HG03342 (cell line): Measurements from ENCODE around the gene UST.
"Not testable (repeated sequence)": the region's sequence is repeated elsewhere in the genome, so short reads cannot be mapped to it uniquely, and the experiment has no call there.

Experiments used
- ATAC-seq: cut with Tn5 transposase; IDR thresholded peaks from one replicate; pipeline ENCODE4 v1.9.1; 2021; ENCODE audit warnings: mild to moderate bottlenecking, moderate library complexity; ENCODE audit not compliant: unreplicated experiment

The UST gene

GRCh38 chr6:148764259-148765020 is 17.6 kb downstream of the UST start:
- not testable (repeated sequence) for ATAC-seq

DNA sequence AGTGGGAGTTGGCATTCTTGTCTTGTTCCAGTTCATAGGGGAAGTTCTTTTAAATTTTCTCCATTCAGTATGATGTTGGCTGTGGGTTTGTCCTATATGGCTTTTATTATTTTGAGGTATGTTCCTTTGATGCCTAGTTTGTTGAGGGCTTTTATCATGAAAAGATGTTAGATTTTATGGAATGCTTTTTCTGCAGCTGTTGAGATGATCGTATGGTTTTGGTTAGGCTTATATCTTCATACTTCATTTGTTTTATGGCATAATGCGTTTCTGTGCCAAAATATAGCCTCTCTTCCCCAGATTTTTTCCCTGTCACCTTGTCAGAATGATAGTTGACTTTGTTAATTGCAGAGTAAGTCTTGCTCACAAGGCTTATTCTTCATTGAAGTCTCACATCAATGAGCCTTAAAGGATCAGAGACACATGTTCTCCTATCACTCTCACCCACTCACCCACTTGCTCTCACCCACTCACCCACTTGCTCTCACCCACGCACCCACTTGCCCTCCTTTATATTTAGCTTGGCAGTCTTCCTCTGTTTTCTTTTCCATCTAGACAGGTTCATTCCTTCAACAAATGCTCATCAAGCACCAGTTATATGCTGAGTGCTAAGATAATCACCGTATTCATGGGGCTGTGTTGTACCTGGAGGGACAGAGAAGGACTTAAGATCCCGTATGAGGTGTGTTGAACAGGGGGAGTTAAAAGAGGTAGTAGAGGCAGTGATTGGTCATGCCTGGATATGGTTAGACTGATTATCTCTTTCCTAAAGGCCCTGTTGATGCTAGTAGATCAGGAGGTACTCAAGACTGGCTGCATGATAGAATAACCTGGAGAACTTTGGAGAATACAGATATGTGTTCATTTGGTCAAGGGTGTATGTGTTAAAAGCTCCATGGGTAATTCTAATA is 19.3 kb downstream of the UST start:
- ATAC-seq = no peak

DNA sequence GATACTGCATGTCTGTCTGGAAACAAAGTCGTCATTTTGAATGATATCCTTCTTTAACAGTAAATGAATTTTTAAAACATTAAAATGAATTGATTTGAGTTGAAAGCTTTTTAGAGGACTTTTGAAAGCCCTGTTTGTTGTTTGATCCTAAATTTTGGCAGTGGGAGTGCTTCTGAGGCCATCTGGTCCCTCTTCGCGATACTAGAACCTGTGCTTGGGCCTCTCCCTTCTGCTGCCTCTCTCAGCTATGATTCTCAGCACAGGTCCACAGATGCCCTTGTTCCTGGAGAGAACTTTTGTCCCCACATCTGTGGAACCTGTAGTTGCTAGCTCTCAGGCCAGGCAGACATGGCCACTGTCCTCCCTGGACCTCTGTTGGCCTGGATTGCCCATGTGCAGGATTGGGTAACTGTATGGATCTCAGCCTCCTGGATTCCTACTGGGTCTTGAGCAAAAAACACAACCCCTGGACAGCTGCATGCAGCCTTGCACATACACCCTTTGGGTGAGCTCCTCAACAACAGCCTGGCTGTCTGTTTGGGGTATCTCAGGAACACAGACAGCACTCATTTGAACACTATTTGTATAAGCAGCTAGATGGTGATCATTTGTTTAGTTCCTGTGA is 21.9 kb downstream of the UST start:
- ATAC-seq = no peak

GRCh38 chr6:148769304-148769968 is 22.6 kb downstream of the UST start:
- no peak for ATAC-seq

DNA sequence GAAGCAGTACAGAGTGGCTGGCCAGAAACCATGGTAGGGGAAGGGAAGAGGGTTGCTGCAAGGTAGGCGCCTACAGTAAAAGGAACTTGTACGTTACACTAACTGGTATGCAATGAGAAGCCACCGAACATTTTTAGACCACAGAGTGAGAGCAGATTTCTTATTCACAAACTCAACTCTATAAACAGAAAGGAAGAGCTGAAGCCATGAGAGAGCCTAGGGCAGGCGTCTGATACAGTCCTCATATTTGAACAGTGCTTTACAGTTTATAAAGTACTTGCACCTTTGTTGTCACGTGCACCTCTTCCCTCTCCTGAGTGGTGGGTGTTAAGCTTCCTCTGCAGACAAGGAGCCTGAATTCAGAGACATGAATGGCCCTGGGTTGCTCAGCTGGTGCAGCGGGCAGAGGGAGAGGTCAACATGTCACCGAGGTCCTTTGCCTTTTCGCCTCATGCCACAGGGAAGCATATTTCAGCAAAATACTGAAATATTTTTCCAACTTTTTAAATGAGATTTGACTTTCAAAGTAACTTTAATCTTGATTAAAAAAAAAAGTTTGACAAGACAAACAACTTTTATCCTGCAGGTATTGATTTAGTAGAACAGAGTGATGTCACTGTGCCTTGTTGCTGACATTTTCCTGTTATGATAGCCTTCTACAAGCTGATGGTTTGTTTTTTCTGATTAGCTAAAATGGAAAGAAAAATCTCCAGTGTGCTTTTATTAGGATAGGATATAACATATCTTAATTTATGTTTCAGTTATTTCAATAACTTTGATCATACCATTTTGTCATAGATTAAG is 23.8 kb downstream of the UST start:
- ATAC-seq = no peak

- no peak for ATAC-seq
Measured at GRCh38 chr6:148771212-148771601, 24.4 kb downstream of the UST start.

DNA sequence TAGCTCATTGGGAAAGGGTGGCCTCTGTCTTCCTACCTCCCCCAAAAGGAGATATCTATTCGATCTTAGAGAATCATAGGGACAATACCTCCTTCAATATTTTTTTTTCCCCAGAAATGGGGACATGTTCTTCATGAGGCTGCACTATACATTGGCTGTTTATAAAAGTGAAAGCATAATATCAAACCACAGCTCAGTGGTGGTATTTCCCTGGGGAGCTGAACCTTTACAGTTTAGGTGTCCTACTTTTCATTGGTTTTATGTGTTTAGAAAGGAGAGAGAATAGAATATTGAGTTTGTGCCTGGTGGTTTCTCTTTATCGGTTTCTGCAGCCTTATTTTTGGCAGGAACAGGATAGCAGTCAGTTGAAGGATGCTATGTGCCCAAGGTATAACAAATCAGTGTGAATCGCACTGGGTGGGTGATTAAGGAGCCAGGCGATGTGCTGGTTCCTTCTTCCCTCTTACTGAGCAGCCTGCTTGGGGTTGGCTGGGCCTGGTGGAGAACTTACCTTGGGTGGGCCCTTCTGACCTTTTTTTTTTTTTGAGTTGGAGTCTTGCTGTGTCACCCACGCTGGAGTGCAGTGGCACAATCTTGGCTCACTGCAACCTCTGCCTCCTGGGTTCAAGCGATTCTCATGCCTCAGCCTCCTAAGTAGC is 25.2 kb downstream of the UST start:
- no peak for ATAC-seq

DNA sequence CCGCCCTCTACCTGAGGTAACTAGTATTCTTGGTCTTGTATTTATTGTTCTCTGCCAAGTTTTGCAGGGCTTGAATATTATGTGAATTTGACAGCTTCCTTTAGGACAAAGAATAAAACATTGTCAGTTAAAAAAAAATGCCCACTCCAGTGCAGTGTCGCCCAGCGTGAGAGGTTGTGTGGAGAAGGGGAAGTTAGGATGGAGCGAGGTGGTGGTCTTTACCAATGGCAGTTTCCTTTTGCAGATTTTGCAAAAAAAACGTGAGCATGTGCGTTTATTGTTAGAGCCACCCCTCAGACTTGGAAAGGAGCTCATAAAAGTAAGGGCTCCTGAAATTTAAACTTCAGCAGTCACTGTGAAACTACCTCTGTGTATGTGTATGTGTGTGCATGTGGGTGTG is 28.3 kb downstream of the UST start:
- no peak for ATAC-seq

- no peak for ATAC-seq
Measured at GRCh38 chr6:148776321-148777308, 29.8 kb downstream of the UST start.

DNA sequence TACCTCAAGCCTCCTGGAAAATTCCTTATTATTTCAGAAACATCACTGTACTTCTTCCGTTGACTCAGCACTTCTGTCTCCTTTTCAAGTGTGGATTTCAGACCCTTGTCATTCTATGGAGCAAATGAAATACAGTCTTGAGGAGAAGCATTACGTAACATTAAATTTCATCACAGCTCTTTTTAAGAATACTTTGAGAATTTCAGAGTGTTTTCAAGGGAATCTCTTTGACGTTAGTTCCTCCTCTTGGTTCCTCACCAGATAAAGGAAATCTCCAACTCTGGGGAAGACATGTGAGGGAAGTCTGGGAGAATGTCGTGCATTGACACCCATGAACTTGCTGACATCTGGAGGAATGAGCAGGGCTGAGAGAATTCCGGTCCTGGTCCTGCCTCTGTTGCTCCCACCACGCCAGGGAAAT is 32.3 kb downstream of the UST start:
- no peak for ATAC-seq

GRCh38 chr6:148780423-148780822 is 33.6 kb downstream of the UST start:
- not testable (repeated sequence) for ATAC-seq

DNA sequence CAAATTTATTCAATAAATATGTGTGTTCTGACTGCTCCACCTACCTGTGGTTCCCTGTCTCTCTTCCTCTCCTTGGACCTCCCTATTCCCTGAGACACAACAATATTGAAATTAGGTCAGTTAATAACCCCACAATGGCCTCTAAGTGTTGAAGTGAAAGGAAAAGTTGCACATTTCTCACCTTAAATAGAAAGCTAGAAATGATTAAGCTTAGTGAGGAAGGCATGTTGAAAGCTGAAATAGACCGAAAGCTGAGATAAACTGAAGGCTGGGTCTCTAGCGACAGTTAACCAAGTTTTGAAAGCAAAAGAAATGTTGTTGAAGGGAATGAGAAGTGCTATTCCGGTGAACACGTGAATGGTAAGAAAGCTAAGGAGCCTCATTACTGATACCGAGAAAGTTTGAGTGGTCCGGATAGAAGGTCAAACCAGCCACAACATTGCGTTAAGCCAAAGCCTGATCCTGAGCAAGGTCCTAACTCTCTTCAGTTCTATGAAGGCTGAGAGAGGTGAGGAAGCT is 34.1 kb downstream of the UST start:
- ATAC-seq = peak; percentile 92

DNA sequence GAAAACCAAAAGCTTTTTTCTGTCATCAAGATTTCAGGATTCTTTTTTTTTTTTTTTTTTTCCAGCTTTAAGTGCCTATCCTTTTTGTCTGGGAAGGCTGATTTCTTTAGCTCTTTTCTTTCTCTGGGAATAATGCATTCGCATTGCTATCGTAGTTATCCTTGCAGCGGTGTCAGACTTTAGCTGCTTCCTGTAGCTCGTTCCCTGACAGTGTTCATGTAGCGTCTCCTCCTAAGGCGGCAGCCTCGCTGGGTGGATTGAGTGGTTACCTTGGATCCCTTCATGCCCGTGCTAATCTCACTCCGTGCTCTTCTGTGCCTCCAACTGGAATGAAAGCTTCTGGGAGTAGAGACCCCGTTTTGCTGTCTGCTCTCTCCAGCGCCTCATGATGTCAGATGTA is 43.1 kb downstream of the UST start:
- ATAC-seq = no peak

DNA sequence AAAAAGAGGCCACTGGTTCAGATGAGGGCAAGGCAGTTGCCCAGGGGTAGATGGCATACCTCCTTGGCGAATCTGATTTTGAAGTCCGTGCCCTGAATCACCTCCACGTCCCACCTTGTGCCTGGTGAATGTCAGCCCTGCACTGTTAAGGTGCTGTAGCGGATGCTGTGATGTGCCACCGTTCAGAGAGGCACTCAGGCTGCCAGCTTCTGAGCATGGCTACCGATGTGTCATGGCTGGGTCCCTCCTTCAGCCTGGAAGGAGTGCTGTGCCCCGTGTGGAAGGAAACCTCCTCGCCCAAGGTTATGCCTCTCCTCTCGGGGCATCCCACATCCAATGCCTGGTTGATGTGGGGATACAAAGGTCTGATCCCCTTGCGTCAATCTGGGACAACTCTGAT is 43.6 kb downstream of the UST start:
- ATAC-seq = no peak

DNA sequence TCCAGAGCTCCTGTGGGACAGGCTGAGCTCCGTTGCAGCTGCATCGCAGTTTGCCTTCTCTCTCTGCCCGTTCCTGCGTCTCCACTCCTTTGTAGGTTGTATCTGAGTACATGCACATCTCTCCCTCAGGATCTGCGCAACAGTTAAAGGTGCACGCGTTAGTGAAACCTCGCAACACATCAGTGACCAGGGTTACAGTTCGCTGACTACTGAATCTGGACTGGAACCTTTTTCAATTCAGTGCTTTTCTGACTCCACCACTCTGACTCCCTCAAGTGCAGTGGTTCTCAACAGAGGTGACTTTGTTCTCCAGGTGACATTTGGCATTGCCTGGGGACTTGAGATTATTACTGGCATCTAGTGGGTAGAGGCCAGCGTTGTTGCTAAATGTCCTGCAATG is 44.0 kb downstream of the UST start:
- no peak for ATAC-seq

DNA sequence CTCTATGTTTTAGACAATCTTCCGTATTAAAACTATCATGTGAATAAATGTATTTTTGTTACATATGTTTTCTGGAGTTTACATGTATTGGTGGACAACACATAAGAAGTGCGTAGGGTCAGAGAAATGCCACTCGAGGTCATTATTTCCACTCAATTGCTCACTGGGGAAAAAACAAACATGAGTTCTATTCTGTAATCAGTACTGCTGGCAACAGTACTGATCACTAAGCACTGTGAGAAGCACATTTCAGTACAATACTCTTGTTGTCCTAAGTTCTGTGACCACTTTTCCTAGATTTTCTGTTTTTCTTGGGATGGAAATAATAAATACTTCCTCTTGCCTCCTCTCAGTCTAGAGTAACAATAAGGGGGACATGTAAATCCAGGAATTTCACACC is 44.5 kb downstream of the UST start:
- no peak for ATAC-seq

DNA sequence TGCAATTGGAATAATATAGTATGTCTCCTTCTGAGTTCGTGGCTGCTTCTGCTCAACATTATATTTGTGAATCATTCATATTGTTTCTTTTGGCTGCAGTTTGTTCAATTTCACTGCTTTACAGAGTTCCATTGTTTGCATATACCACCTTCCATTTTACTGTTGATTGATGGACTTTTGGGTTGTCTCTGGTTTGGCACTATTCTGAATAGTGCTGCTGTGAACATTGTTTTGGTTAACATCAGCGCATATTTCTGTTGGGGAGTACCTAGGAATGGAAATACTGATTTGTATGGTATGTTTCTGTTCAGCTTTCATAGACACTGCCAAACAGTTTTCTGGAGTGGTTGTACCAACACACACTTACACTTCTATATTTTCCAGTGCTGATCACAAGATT is 46.9 kb downstream of the UST start:
- no peak for ATAC-seq

GRCh38 chr6:148794797-148795196 is 48.0 kb downstream of the UST start:
- no peak for ATAC-seq
